Transverse colon (tissue), 4 donors: ENCODE measurements around the gene CRYGN.

Experiments used
- CTCF ChIP-seq, 5 experiments: fragments of 200-600 bp in 3 of 5; fragments of 450-650 bp in 2 of 5; sonication (generic) in 3 of 5; IDR thresholded peaks; 1 replicate in 2 of 5; 2 replicates in 3 of 5; pipeline ENCODE4 v1.5.1; 2016 to 2017; ENCODE audit warnings: antibody characterized with exemption in 5 of 5, inconsistent platforms in 3 of 5, mild to moderate bottlenecking in 2 of 5, moderate library complexity in 1 of 5
- POLR2AphosphoS5 ChIP-seq, 3 donors: sonication (generic); formaldehyde crosslinking; IDR thresholded peaks; one replicate each; pipeline ENCODE4 v1.6.1; 2016; ENCODE audit warnings: antibody characterized with exemption in 3 of 3

GRCh38 chr7:151447901-151448260, 7.9 kb upstream of the CRYGN start:
- TF ChIP-seq CTCF (IDR thresholded peaks at IDR 0.05) = no peak
- TF ChIP-seq POLR2AphosphoS5 (IDR thresholded peaks at IDR 0.05) = no peak
